22Rv1 (cell line): Measurements from ENCODE around the gene SF3B2.

ENCODE experiments used
- CTCF ChIP-seq: fragments of 450-650 bp; IDR thresholded peaks from 2 replicates; pipeline ENCODE4 v1.5.1; 2017; ENCODE audit warnings: mild to moderate bottlenecking
- ZFX ChIP-seq: fragments of 450-650 bp; IDR thresholded peaks from 2 replicates; pipeline ENCODE4 v1.6.1; 2017; ENCODE audit warnings: antibody characterized with exemption, borderline replicate concordance

GRCh38 chr11:66081505-66081904, 29.3 kb downstream of the SF3B2 start:
- TF ChIP-seq CTCF (no peak), ZFX (no peak)
